Mesendoderm (in vitro differentiated cells): ENCODE measurements around the gene LRRC27.

Experiments used
- DNase-seq: peaks from one replicate; pipeline ENCODE4 v3.0.0; 2013
- H2AK5ac ChIP-seq: 2 replicates; pipeline ENCODE4 v1.6.1; 2013; ENCODE audit warnings: low read length, inconsistent platforms
- H2BK120ac ChIP-seq: 2 replicates; pipeline ENCODE4 v1.6.1; 2013; ENCODE audit warnings: low read depth, mild to moderate bottlenecking, low read length, moderate library complexity, mixed read lengths
- H2BK15ac ChIP-seq: replicated peaks from 2 replicates; pipeline ENCODE4 v1.6.1; 2013; ENCODE audit warnings: low read depth, mild to moderate bottlenecking, moderate library complexity
- H2BK5ac ChIP-seq: 2 replicates; pipeline ENCODE4 v1.6.1; 2013; ENCODE audit warnings: low read length, inconsistent platforms
- H3K18ac ChIP-seq: 2 replicates; pipeline ENCODE4 v1.6.1; 2013; ENCODE audit warnings: mild to moderate bottlenecking, low read length, mixed read lengths
- H3K23ac ChIP-seq: one replicate; pipeline ENCODE4 v1.6.1; 2013; ENCODE audit warnings: low read length
- H3K27ac ChIP-seq: 2 replicates; pipeline ENCODE4 v1.5.1; 2013; ENCODE audit warnings: low read depth, mild to moderate bottlenecking, inconsistent platforms, low read length, moderate library complexity
- H3K27me3 ChIP-seq: 2 replicates; pipeline ENCODE4 v1.6.1; 2013; ENCODE audit warnings: low read length, control low read depth, mild to moderate bottlenecking, inconsistent platforms; ENCODE audit not compliant: insufficient read depth, poor library complexity
- H3K36me3 ChIP-seq: 2 replicates; pipeline ENCODE4 v1.6.1; 2013; ENCODE audit warnings: low read length, inconsistent platforms; ENCODE audit not compliant: control insufficient read depth, insufficient read depth
- H3K4ac ChIP-seq: one replicate; pipeline ENCODE4 v1.6.1; 2013; ENCODE audit warnings: low read depth, mild to moderate bottlenecking, low read length, moderate library complexity
- H3K4me1 ChIP-seq: 2 replicates; pipeline ENCODE4 v1.6.1; 2013; ENCODE audit warnings: low read depth, low read length, inconsistent platforms; ENCODE audit not compliant: control insufficient read depth
- H3K4me2 ChIP-seq: 2 replicates; pipeline ENCODE4 v1.6.1; 2013; ENCODE audit warnings: low read length
- H3K4me3 ChIP-seq: 2 replicates; pipeline ENCODE4 v1.5.1; 2013; ENCODE audit warnings: mild to moderate bottlenecking, low read length
- H3K56ac ChIP-seq: one replicate; pipeline ENCODE4 v1.6.1; 2013; ENCODE audit warnings: low read length
- H3K79me1 ChIP-seq: 2 replicates; pipeline ENCODE4 v1.6.1; 2013; ENCODE audit warnings: low read length, inconsistent platforms
- H3K79me2 ChIP-seq: 2 replicates; pipeline ENCODE4 v1.6.1; 2013; ENCODE audit warnings: mild to moderate bottlenecking, low read length; ENCODE audit not compliant: control insufficient read depth, insufficient read depth
- H3K9ac ChIP-seq: 2 replicates; pipeline ENCODE4 v1.6.1; 2013; ENCODE audit warnings: low read length, inconsistent platforms
- H4K5ac ChIP-seq: one replicate; pipeline ENCODE4 v1.6.1; 2013; ENCODE audit warnings: low read length
- H4K8ac ChIP-seq: one replicate; pipeline ENCODE4 v1.6.1; 2013; ENCODE audit warnings: low read depth, mild to moderate bottlenecking, control low read depth, low read length, moderate library complexity
- WGBS: extraction: QIAGEN DNeasy Blood & Tissue Kit; methylation state at CpG from one replicate; pipeline ENCODE4 v1.1.7; 2013; ENCODE audit warnings: low lambda C conversion rate, missing lambda C conversion rate; ENCODE audit not compliant: insufficient coverage; ENCODE audit errors: extremely low coverage; 5-methylcytosine and 5-hydroxymethylcytosine counted together

The LRRC27 gene

GRCh38 chr10:132344386-132344785 lies 12.4 kb downstream of the LRRC27 start:
- Histone ChIP-seq H3K79me1 (no peaks in the 10 kb centered on the region), H2BK120ac (no peak overlapping the region), H2BK15ac (no peak overlapping the region), H3K27me3 (no peaks in the 10 kb centered on the region), H3K4me2 (no peak overlapping the region), H3K4ac (no peak overlapping the region), H3K79me2 (no peaks in the 10 kb centered on the region), H2AK5ac (no peak overlapping the region), H3K27ac (no peak overlapping the region), H3K4me1 (no peaks in the 10 kb centered on the region), H3K18ac (no peak overlapping the region), H3K4me3 (no peak overlapping the region), H3K36me3 (no peaks in the 10 kb centered on the region), H4K8ac (no peak overlapping the region), H2BK5ac (no peak overlapping the region), H3K9ac (no peak overlapping the region), H3K23ac (no peak overlapping the region), H4K5ac (no peak overlapping the region), H3K56ac (no peak overlapping the region)
- no peak for DNase-seq
- no CpG with 5 or more reads among the region's 6 CpGs for WGBS

- Histone ChIP-seq H3K18ac (no peak overlapping the region), H4K8ac (no peak overlapping the region)
These were observed 13.4 kb downstream of the LRRC27 start for GRCh38 chr10:132345345-132345744.

GRCh38 chr10:132346806-132347205 lies 14.8 kb downstream of the LRRC27 start:
- no peak overlapping the region for H2AK5ac ChIP-seq
- H4K5ac ChIP-seq = no peak overlapping the region
- H3K79me1 ChIP-seq = no peaks in the 10 kb centered on the region
- H3K79me2 ChIP-seq = no peaks in the 10 kb centered on the region
- H3K56ac ChIP-seq = no peak overlapping the region
- no peak overlapping the region for H3K23ac ChIP-seq
- no peaks in the 10 kb centered on the region for H3K36me3 ChIP-seq
- H4K8ac ChIP-seq = no peak overlapping the region
- no peak for DNase-seq
- H3K27me3 ChIP-seq = no peaks in the 10 kb centered on the region
- H3K9ac ChIP-seq = no peak overlapping the region
- WGBS = no CpG with 5 or more reads among the region's 9 CpGs
- H3K4me3 ChIP-seq = no peak overlapping the region
- no peak overlapping the region for H3K18ac ChIP-seq
- no peak overlapping the region for H3K4ac ChIP-seq
- no peaks in the 10 kb centered on the region for H3K4me1 ChIP-seq
- no peak overlapping the region for H3K27ac ChIP-seq
- no peak overlapping the region for H2BK120ac ChIP-seq
- H2BK5ac ChIP-seq = no peak overlapping the region
- H3K4me2 ChIP-seq = no peak overlapping the region
- no peak overlapping the region for H2BK15ac ChIP-seq

More at GRCh38 chr10:132345345-132345744, 13.4 kb downstream of the LRRC27 start:
- H3K27me3 ChIP-seq = no peaks in the 10 kb centered on the region
- H3K9ac ChIP-seq = no peak overlapping the region
- no peak overlapping the region for H3K4me2 ChIP-seq
- no peaks in the 10 kb centered on the region for H3K79me1 ChIP-seq
- H2BK120ac ChIP-seq = no peak overlapping the region
- H3K4me3 ChIP-seq = no peak overlapping the region
- no peak overlapping the region for H4K5ac ChIP-seq
- DNase-seq = no peak
- H2AK5ac ChIP-seq = no peak overlapping the region
- H3K27ac ChIP-seq = no peak overlapping the region
- no CpG with 5 or more reads among the region's 7 CpGs for WGBS
- no peak overlapping the region for H3K23ac ChIP-seq
- no peak overlapping the region for H2BK15ac ChIP-seq
- H3K56ac ChIP-seq = no peak overlapping the region
- H3K79me2 ChIP-seq = no peaks in the 10 kb centered on the region
- no peak overlapping the region for H3K4ac ChIP-seq
- H3K36me3 ChIP-seq = no peaks in the 10 kb centered on the region
- no peak overlapping the region for H2BK5ac ChIP-seq
- H3K4me1 ChIP-seq = no peaks in the 10 kb centered on the region

GRCh38 chr10:132347211-132347930 lies 15.4 kb downstream of the LRRC27 start:
- no peak for DNase-seq
- no CpG with 5 or more reads among the region's 23 CpGs for WGBS
- H3K23ac ChIP-seq = no peak overlapping the region

GRCh38 chr10:132347931-132348267 lies 15.9 kb downstream of the LRRC27 start:
- no peak overlapping the region for H3K4me3 ChIP-seq
- no peak overlapping the region for H2BK5ac ChIP-seq
- WGBS = no CpG with 5 or more reads among the region's 13 CpGs
- H2BK15ac ChIP-seq = no peak overlapping the region
- H3K9ac ChIP-seq = no peak overlapping the region
- H3K36me3 ChIP-seq = no peaks in the 10 kb centered on the region
- no peak overlapping the region for H3K18ac ChIP-seq
- no peak overlapping the region for H4K8ac ChIP-seq
- H3K79me2 ChIP-seq = no peaks in the 10 kb centered on the region
- no peak overlapping the region for H2BK120ac ChIP-seq
- H4K5ac ChIP-seq = no peak overlapping the region
- no peak overlapping the region for H3K27ac ChIP-seq
- no peaks in the 10 kb centered on the region for H3K4me1 ChIP-seq
- no peak overlapping the region for H3K23ac ChIP-seq
- no peak overlapping the region for H2AK5ac ChIP-seq
- H3K56ac ChIP-seq = no peak overlapping the region
- no peaks in the 10 kb centered on the region for H3K27me3 ChIP-seq
- no peak overlapping the region for H3K4ac ChIP-seq
- no peak for DNase-seq
- H3K4me2 ChIP-seq = no peak overlapping the region
- H3K79me1 ChIP-seq = no peaks in the 10 kb centered on the region

More at GRCh38 chr10:132347211-132347930, 15.4 kb downstream of the LRRC27 start:
- Histone ChIP-seq H3K79me1 (no peaks in the 10 kb centered on the region), H3K56ac (no peak overlapping the region), H2BK5ac (no peak overlapping the region), H3K4me3 (no peak overlapping the region), H3K4me2 (no peak overlapping the region), H3K4ac (no peak overlapping the region), H4K8ac (no peak overlapping the region), H3K27me3 (no peaks in the 10 kb centered on the region), H3K4me1 (no peaks in the 10 kb centered on the region), H2AK5ac (no peak overlapping the region), H3K18ac (no peak overlapping the region), H4K5ac (no peak overlapping the region), H2BK120ac (no peak overlapping the region), H3K27ac (no peak overlapping the region), H2BK15ac (no peak overlapping the region), H3K36me3 (no peaks in the 10 kb centered on the region), H3K79me2 (no peaks in the 10 kb centered on the region), H3K9ac (no peak overlapping the region)

- no peak overlapping the region for H4K8ac ChIP-seq
- H3K4me2 ChIP-seq = no peak overlapping the region
- H3K56ac ChIP-seq = no peak overlapping the region
- no peak overlapping the region for H3K18ac ChIP-seq
- H3K4me3 ChIP-seq = no peak overlapping the region
- no peak overlapping the region for H2BK15ac ChIP-seq
- H3K79me2 ChIP-seq = no peaks in the 10 kb centered on the region
- H2BK120ac ChIP-seq = no peak overlapping the region
- H2AK5ac ChIP-seq = no peak overlapping the region
- H3K27ac ChIP-seq = no peak overlapping the region
- H3K23ac ChIP-seq = no peak overlapping the region
- no peaks in the 10 kb centered on the region for H3K79me1 ChIP-seq
- H4K5ac ChIP-seq = no peak overlapping the region
- no peak for DNase-seq
- no peaks in the 10 kb centered on the region for H3K27me3 ChIP-seq
- H3K36me3 ChIP-seq = no peaks in the 10 kb centered on the region
- no peak overlapping the region for H3K9ac ChIP-seq
- no peak overlapping the region for H3K4ac ChIP-seq
- no peak overlapping the region for H2BK5ac ChIP-seq
- no peaks in the 10 kb centered on the region for H3K4me1 ChIP-seq
- WGBS = no CpG with 5 or more reads among the region's 6 CpGs
These were observed 17.8 kb downstream of the LRRC27 start for GRCh38 chr10:132349766-132350165.
